DOHH2 (cell line): Measurements from ENCODE around the gene SLC30A4.
"Not testable (repeated sequence)": the region's sequence is repeated elsewhere in the genome, so short reads cannot be mapped to it uniquely, and the experiment has no call there.

Experiments
- H3F3A ChIP-seq: fragments of 200-600 bp; sonication (generic), shearing (Covaris generic); 2 replicates; pipeline ENCODE4 v1.6.0; 2016; ENCODE audit warnings: antibody characterized with exemption, mild to moderate bottlenecking; ENCODE audit not compliant: control insufficient read depth, insufficient read depth
- H3K27ac ChIP-seq: fragments of 200-600 bp; sonication (generic); 2 replicates; pipeline ENCODE4 v1.5.1; 2014; ENCODE audit warnings: low read depth, mild to moderate bottlenecking, low read length, moderate library complexity
- H3K27me3 ChIP-seq: fragments of 200-600 bp; sonication (generic); 2 replicates; pipeline ENCODE4 v1.6.1; 2014; ENCODE audit warnings: mild to moderate bottlenecking, low read length, mixed read lengths; ENCODE audit not compliant: control insufficient read depth
- H3K36me3 ChIP-seq: fragments of 200-600 bp; sonication (generic); 2 replicates; pipeline ENCODE4 v1.6.1; 2014; ENCODE audit warnings: mild to moderate bottlenecking, low read length, moderate library complexity, mixed read lengths; ENCODE audit not compliant: control insufficient read depth
- H3K4me1 ChIP-seq: fragments of 200-600 bp; sonication (generic); 2 replicates; pipeline ENCODE4 v1.6.1; 2014; ENCODE audit warnings: mild to moderate bottlenecking, low read length, mixed read lengths; ENCODE audit not compliant: control insufficient read depth
- H3K4me2 ChIP-seq: fragments of 200-600 bp; sonication (generic); 2 replicates; pipeline ENCODE4 v1.6.0; 2014; ENCODE audit warnings: mild to moderate bottlenecking, low read length, moderate library complexity
- H3K4me3 ChIP-seq: fragments of 200-600 bp; sonication (generic); 2 replicates; pipeline ENCODE4 v1.5.1; 2014; ENCODE audit warnings: mild to moderate bottlenecking, low read length, mixed read lengths
- H3K79me2 ChIP-seq: fragments of 200-600 bp; sonication (generic); 2 replicates; pipeline ENCODE4 v1.6.1; 2014; ENCODE audit warnings: mild to moderate bottlenecking, low read length, mixed read lengths; ENCODE audit not compliant: control insufficient read depth
- H3K9me2 ChIP-seq: fragments of 200-600 bp; sonication (generic); replicated peaks from 2 replicates; pipeline ENCODE4 v1.6.1; 2014; ENCODE audit warnings: mild to moderate bottlenecking, low read length, mixed read lengths; ENCODE audit not compliant: control insufficient read depth
- H3K9me3 ChIP-seq: fragments of 200-600 bp; sonication (generic); 2 replicates; pipeline ENCODE4 v1.6.1; 2014; ENCODE audit warnings: antibody characterized with exemption, low read length, mixed read lengths; ENCODE audit not compliant: control insufficient read depth, insufficient read depth
- H4K20me1 ChIP-seq: fragments of 200-600 bp; sonication (generic); 2 replicates; pipeline ENCODE4 v1.6.0; 2014; ENCODE audit warnings: low read depth, mild to moderate bottlenecking, antibody characterized with exemption, low read length, moderate library complexity; ENCODE audit not compliant: control insufficient read depth, insufficient read depth
- EZH2phosphoT487 ChIP-seq: fragments of 200-600 bp; sonication (generic); IDR thresholded peaks from 2 replicates; pipeline ENCODE4 v1.6.1; 2017; ENCODE audit warnings: borderline replicate concordance, mild to moderate bottlenecking, antibody characterized with exemption, low read length, moderate library complexity, mixed read lengths
- TF ChIP-seq, protein P1 (sequence below): fragments of 200-600 bp; sonication (generic); IDR thresholded peaks from one replicate; pipeline ENCODE4 v1.5.1; 2014; ENCODE audit warnings: antibody characterized with exemption, mild to moderate bottlenecking, low read depth, low read length; ENCODE audit not compliant: poor library complexity, severe bottlenecking

SLC30A4 gene

DNA sequence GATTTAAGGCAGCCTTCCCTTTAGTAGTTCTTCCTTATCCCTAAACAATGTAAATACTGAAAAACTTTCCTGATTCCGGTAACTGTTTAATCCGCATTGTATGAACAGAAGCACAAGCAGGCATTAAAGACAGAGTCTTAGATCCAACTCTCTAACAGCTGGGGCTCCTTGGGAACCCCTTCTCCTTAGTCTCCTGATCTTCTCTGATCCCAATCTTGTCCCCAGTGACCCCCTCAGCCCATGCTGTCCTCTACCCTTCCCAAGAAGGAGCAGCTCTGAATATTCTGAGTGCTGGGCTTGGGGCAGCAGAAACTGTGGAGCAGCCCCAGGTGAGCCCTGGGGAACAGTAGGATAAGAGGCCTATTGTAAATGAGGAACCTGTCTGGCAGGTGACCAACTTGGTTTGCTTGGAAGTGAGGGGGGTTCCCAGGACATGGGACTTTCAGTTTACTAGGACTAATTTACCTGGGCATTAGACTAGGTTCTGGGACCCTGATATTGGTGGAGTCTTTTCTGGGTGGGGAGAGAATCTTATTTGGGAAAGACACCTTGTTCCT, 13.0 kb upstream of the SLC30A4 start:
- Histone ChIP-seq H3K9me2 (no peaks in the 10 kb centered on the region), H3K4me1 (peaks cover 52% of the 10 kb centered on the region), H3K79me2 (no peaks in the 10 kb centered on the region), H3K4me3 (no peak overlapping the region), H3K4me2 (0 out of 2 replicates have a peak overlapping the region, but pooled peaks have one; percentile 12), H3F3A (peaks cover 14% of the 10 kb centered on the region), H3K27ac (no peak overlapping the region), H4K20me1 (no peaks in the 10 kb centered on the region), H3K27me3 (no peaks in the 10 kb centered on the region), H3K9me3 (no peaks in the 10 kb centered on the region), H3K36me3 (no peaks in the 10 kb centered on the region)
- TF ChIP-seq EZH2phosphoT487, result no peak
- TF ChIP-seq, protein P1, sequence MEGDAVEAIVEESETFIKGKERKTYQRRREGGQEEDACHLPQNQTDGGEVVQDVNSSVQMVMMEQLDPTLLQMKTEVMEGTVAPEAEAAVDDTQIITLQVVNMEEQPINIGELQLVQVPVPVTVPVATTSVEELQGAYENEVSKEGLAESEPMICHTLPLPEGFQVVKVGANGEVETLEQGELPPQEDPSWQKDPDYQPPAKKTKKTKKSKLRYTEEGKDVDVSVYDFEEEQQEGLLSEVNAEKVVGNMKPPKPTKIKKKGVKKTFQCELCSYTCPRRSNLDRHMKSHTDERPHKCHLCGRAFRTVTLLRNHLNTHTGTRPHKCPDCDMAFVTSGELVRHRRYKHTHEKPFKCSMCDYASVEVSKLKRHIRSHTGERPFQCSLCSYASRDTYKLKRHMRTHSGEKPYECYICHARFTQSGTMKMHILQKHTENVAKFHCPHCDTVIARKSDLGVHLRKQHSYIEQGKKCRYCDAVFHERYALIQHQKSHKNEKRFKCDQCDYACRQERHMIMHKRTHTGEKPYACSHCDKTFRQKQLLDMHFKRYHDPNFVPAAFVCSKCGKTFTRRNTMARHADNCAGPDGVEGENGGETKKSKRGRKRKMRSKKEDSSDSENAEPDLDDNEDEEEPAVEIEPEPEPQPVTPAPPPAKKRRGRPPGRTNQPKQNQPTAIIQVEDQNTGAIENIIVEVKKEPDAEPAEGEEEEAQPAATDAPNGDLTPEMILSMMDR, result no peak

DNA sequence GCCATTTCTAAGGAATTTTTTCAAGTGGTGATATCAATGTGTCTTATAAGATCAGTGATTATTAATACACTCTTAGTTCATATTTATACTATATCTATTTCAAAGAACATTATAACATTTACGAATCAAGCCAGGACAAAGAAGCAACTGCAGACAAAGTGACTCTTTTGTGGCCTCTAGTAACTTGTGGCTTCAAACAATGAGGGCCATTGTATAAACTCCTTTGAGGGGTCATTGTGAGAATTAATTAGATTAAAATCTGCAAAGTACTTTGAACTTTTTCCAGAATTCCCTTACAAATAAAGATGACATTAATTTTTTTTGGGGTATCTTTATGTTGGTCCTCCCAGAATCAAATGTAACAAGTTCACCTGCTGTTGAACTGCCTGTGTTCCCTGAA, 12.3 kb upstream of the SLC30A4 start:
- H4K20me1 ChIP-seq, result no peaks in the 10 kb centered on the region
- no peak overlapping the region for H3K4me3 ChIP-seq
- H3K36me3 ChIP-seq, result no peaks in the 10 kb centered on the region

DNA sequence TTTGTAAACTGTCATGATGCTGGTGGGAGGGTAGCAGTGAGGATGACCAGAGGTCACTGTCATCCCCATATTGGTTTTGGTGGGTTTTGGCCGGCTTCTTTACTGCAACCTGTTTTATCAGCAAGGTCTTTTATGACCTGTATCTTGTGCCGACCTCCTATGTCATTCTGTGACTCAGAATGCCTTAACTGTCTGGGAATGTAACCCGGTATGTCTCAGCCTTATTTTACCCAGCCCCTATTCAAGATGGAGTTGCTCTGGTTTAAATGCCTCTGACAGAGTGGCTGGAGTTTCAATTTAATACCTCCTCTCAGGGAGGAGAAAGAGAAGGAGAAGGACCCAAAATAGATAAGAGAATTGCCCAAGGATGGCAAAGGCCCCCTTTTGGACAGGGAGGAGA, 10.3 kb upstream of the SLC30A4 start:
- not testable (repeated sequence) for H3K9me2 ChIP-seq, H3K9me3 ChIP-seq, H4K20me1 ChIP-seq, H3K27me3 ChIP-seq, H3K4me3 ChIP-seq, H3K4me2 ChIP-seq, H3K79me2 ChIP-seq, H3K27ac ChIP-seq, H3K36me3 ChIP-seq
- H3K4me1 ChIP-seq, result peaks cover 54% of the 10 kb centered on the region
- peaks cover 16% of the 10 kb centered on the region for H3F3A ChIP-seq

More for the DNA sequence above, 12.3 kb upstream of the SLC30A4 start:
- Histone ChIP-seq H3K9me2 (no peaks in the 10 kb centered on the region), H3F3A (peaks cover 17% of the 10 kb centered on the region), H3K79me2 (no peaks in the 10 kb centered on the region), H3K4me2 (no peak overlapping the region), H3K9me3 (no peaks in the 10 kb centered on the region), H3K4me1 (peaks cover 52% of the 10 kb centered on the region), H3K27me3 (no peaks in the 10 kb centered on the region), H3K27ac (no peak overlapping the region)
- TF ChIP-seq, protein P1, result no peak
- no peak for TF ChIP-seq EZH2phosphoT487

DNA sequence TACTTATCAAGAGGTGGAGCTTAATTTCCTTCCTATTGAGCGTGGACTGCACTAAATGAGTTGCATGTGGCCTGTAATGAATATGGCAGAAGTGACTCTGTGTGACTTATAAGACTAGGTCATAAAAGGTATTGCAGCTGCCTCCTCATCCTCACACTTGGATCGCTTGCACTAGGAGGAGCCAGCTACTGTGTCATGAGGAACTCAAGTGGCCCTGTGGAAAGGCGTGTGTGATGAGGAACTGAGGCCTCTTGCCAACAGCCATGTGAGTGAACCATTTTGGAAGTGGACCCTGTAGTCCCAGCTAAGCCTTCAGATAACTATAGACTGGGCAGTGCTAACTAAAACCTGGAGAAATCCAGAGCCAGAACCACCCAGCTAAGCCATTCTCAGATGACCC, 7.1 kb upstream of the SLC30A4 start:
- TF ChIP-seq, protein P1, result no peak
- TF ChIP-seq EZH2phosphoT487, result no peak
- Histone ChIP-seq H3F3A (peaks cover 27% of the 10 kb centered on the region), H3K79me2 (no peaks in the 10 kb centered on the region), H3K4me3 (no peak overlapping the region), H3K4me1 (peaks cover 54% of the 10 kb centered on the region), H3K27me3 (no peaks in the 10 kb centered on the region), H3K9me3 (no peaks in the 10 kb centered on the region), H3K9me2 (no peaks in the 10 kb centered on the region), H3K36me3 (no peaks in the 10 kb centered on the region), H3K4me2 (no peak overlapping the region), H4K20me1 (no peaks in the 10 kb centered on the region), H3K27ac (no peak overlapping the region)
